Measurements from ENCODE around the gene PTGIR. TPM values are rescaled to one million over a fixed set of nuclear protein-coding genes. Genes with fewer than 3 reads are reported as not detected.

The PTGIR gene
- total and polyA plus RNA-seq, 2 of the 4 experiments (the other 2 are of a cell fraction): 0.54 to 5.3 TPM

DNA sequence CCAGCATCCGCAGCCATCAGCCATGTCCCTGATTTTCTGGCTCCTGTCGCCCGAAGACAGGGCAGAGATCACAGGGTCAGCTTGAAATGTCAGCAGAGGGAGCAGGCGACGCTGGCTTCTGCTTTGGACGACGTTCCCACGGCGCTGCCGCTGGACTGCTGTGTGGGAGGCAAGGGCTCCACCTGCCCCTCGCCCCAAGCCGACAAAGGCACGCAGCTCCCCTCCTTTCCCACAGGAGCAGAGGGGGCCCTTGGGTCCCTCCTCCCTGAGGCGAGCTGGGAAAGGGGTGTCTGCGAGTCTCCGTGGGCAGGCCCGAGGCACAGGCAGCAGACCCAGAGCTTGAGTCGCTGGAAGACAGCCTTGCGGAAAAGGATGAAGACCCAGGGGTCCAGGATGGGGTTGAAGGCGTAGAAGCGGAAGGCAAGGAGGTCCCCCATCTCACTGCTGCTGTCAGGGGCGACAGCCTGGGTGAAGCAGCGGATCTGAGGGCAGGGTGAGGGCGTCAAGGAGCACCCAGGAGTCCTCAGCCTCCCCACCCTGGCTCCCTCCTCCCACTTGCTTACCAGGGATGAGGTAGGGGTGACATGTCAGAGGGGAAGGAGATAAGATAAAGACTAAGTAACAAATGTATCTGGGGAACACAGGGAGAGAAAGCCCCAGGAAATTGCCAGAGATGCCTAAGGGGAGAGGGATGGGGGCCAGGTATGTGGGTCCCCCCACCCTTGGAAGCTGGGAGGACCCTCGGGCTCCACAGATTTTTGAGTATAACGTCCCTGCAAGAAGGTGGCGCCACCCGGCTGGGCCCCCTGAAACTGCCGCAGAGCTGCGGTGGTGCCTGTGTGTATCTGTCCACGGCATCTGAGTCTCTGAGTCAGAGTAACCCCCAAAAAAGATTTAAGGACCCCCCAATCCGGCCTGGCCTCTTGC is 3.4 kb downstream of the PTGIR start:
- peak overlapping the region; percentile 73 for H3K4ac ChIP-seq (ENCODE audit: low read depth, low read length)
- H3K56ac ChIP-seq (ENCODE audit: extremely low read depth, insufficient read depth, low read length): no peak overlapping the region
- peak overlapping the region; percentile 86 for H2AFZ ChIP-seq (replicated peaks; ENCODE audit: low read length, poor library complexity)
- DNase-seq (peak; percentile 11), ATAC-seq (ENCODE audit: low read depth) (no peak)
- peak overlapping the region; percentile 51 for H3K27ac ChIP-seq (ENCODE audit: insufficient read depth, low read length)
- peak overlapping the region; percentile 72 for H2BK120ac ChIP-seq (ENCODE audit: low read depth, low read length)
- TF ChIP-seq CEBPB (IDR thresholded peaks at IDR 0.05; ENCODE audit: low read depth, low read length) (no peak), SMC3 (IDR thresholded peaks at IDR 0.05; ENCODE audit: low read depth, low read length) (no peak), BHLHE40 (IDR thresholded peaks at IDR 0.05; ENCODE audit: low read depth, low read length) (no peak), RAD21 (IDR thresholded peaks at IDR 0.05; ENCODE audit: low read length) (no peak)
- H3K23ac ChIP-seq (ENCODE audit: low read depth, low read length): peak overlapping the region; percentile 8; the same call in 1 of the 2 replicates
- peak overlapping the region; percentile 11 to 25; a peak in 2 of 4 replicates for H4K8ac ChIP-seq (ENCODE audit: low read depth in 2 of 2, low read length in 2 of 2)
- H2AK9ac ChIP-seq (replicated peaks; ENCODE audit: low read depth, low read length, poor library complexity): peak overlapping the region; percentile 4
- H3K4me3 ChIP-seq (ENCODE audit: insufficient read depth, low read depth, low read length): no peak overlapping the region
- peaks cover 46% of the 10 kb centered on the region for H3K4me1 ChIP-seq (ENCODE audit: control insufficient read depth, insufficient read depth, low read length)
- peak overlapping the region; percentile 35; the same call in 1 of the 2 replicates for H3K9ac ChIP-seq (ENCODE audit: low read depth, low read length)
- peak overlapping the region; percentile 88 for H2AK5ac ChIP-seq (ENCODE audit: low read depth, low read length)
- CTCF ChIA-PET: interaction anchor here (0.5 kb wide), 1 partner anchor 251 kb away, joined by 5 read pairs; no protein-coding TSS in a partner anchor
- peak overlapping the region; percentile 37 for H2BK5ac ChIP-seq (ENCODE audit: low read depth, low read length, poor library complexity, severe bottlenecking)
- POLR2A ChIA-PET (ENCODE audit: unreplicated experiment): no interaction called here
- dilution Hi-C loops (cut with HindIII; ENCODE audit: low sequenced_read_pairs, unreplicated experiment): no loop called here
- H3K9me1 ChIP-seq (ENCODE audit: insufficient read depth, low read length): peaks cover 28% of the 10 kb centered on the region
- peak overlapping the region; percentile 48 for H3K14ac ChIP-seq (replicated peaks; ENCODE audit: low read depth, low read length)
- H3K79me1 ChIP-seq (ENCODE audit: low read depth in 1 of 2, low read length in 2 of 2): peaks cover 0 to 23% of the 10 kb centered on the region in 2 experiments; a peak in 1 of 4 replicates
- H4K20me1 ChIP-seq (ENCODE audit: insufficient read depth, low read length): peaks cover 14% of the 10 kb centered on the region
- no peaks in the 10 kb centered on the region for H3K27me3 ChIP-seq (ENCODE audit: control insufficient read depth, insufficient read depth, low read length)
- H4K91ac ChIP-seq (ENCODE audit: insufficient read depth, low read depth, low read length): peak overlapping the region; percentile 38; the same call in 1 of the 2 replicates
- H4K5ac ChIP-seq (ENCODE audit: low read depth, low read length): peak overlapping the region; percentile 13
- peak overlapping the region; percentile 50; the same call in 1 of the 2 replicates for H2BK20ac ChIP-seq (ENCODE audit: low read depth, low read length)
- WGBS, 2 experiments (ENCODE audit: extremely low coverage in 2 of 2, insufficient read length in 1 of 2): 49% methylated on average over 14 of the region's 32 CpGs; no CpG with 5 or more reads in 1 of the 2 experiments
- H2BK15ac ChIP-seq (ENCODE audit: low read depth, low read length): peak overlapping the region; percentile 50; the same call in 2 of the 3 replicates
- in situ Hi-C loops (cut with MboI; ENCODE audit: low sequenced_read_pairs): no loop called here
- BruUV-seq (replicated peaks): no TSS peak
- intact Hi-C loops (cut with micrococcal nuclease): no loop called here
- no peaks in the 10 kb centered on the region for H3K9me3 ChIP-seq (ENCODE audit: control insufficient read depth, insufficient read depth, low read length)
- H3K36me3 ChIP-seq (ENCODE audit: control insufficient read depth, insufficient read depth, low read length): no peaks in the 10 kb centered on the region
- peak overlapping the region; percentile 62 for H3K4me2 ChIP-seq (ENCODE audit: low read depth, low read length)
- H3K18ac ChIP-seq (ENCODE audit: low read depth, low read length): peak overlapping the region; percentile 36
